Astrocyte (in vitro differentiated cells and primary cell): ENCODE results near the gene PCMTD2. TPM values are rescaled to one million over a fixed set of nuclear protein-coding genes. Genes with fewer than 3 reads are reported as not detected.

Experiments used
- DNase-seq: peaks from one replicate; pipeline ENCODE4 v3.0.0-alpha.2; 2010; ENCODE audit warnings: low read depth
- FAIRE-seq: peaks from 2 replicates; lab custom pipeline; 2011; peaks lifted over from hg19 to GRCh38; lab: Jason Lieb, UNC
- H2AFZ ChIP-seq: 2 replicates; pipeline ENCODE4 v1.6.0; 2012; ENCODE audit warnings: low read depth, low read length, inconsistent platforms
- H3K27ac ChIP-seq: 2 replicates; pipeline ENCODE4 v1.5.1; 2011; ENCODE audit warnings: low read depth, low read length, inconsistent platforms
- H3K27me3 ChIP-seq: 2 replicates; pipeline ENCODE4 v1.6.0; 2011; ENCODE audit warnings: low read length, inconsistent platforms; ENCODE audit not compliant: insufficient read depth
- H3K36me3 ChIP-seq: 2 replicates; pipeline ENCODE4 v1.5.1; 2011; ENCODE audit warnings: low read length, inconsistent platforms; ENCODE audit not compliant: insufficient read depth
- H3K4me1 ChIP-seq: 2 replicates; pipeline ENCODE4 v1.5.1; 2011; ENCODE audit warnings: low read length, inconsistent platforms; ENCODE audit not compliant: insufficient read depth
- H3K4me2 ChIP-seq: 2 replicates; pipeline ENCODE4 v1.6.0; 2012; ENCODE audit warnings: low read length, inconsistent platforms
- H3K4me3 ChIP-seq: 2 replicates; pipeline ENCODE4 v1.5.1; 2011; ENCODE audit warnings: low read depth, mild to moderate bottlenecking, low read length, inconsistent platforms; ENCODE audit not compliant: insufficient read depth
- H3K79me2 ChIP-seq: 2 replicates; pipeline ENCODE4 v1.6.0; 2012; ENCODE audit warnings: mild to moderate bottlenecking, low read length, inconsistent platforms; ENCODE audit not compliant: insufficient read depth
- H3K9ac ChIP-seq: 2 replicates; pipeline ENCODE4 v1.6.0; 2012; ENCODE audit warnings: mild to moderate bottlenecking, low read length, inconsistent platforms
- H3K9me3 ChIP-seq: 2 replicates; pipeline ENCODE4 v1.5.1; 2012; ENCODE audit warnings: low read depth, mild to moderate bottlenecking, low read length, inconsistent platforms; ENCODE audit not compliant: insufficient read depth
- H4K20me1 ChIP-seq: 2 replicates; pipeline ENCODE4 v1.6.0; 2012; ENCODE audit warnings: low read length, inconsistent platforms; ENCODE audit not compliant: insufficient read depth
- H3K27ac Mint-ChIP-seq: one replicate; pipeline ENCODE4 v1.8.0; 2021; ENCODE audit warnings: mild to moderate bottlenecking, mixed read lengths; ENCODE audit not compliant: unreplicated experiment
- H3K27me3 Mint-ChIP-seq: one replicate; pipeline ENCODE4 v1.8.0; 2021; ENCODE audit warnings: low read depth, mixed read lengths; ENCODE audit not compliant: unreplicated experiment
- H3K36me3 Mint-ChIP-seq: one replicate; pipeline ENCODE4 v1.8.0; 2021; ENCODE audit warnings: low read depth, mixed read lengths; ENCODE audit not compliant: unreplicated experiment
- H3K4me1 Mint-ChIP-seq: one replicate; pipeline ENCODE4 v1.8.0; 2021; ENCODE audit warnings: low read depth, mixed read lengths; ENCODE audit not compliant: unreplicated experiment
- H3K4me3 Mint-ChIP-seq: one replicate; pipeline ENCODE4 v1.8.0; 2021; ENCODE audit warnings: mild to moderate bottlenecking, moderate library complexity, mixed read lengths; ENCODE audit not compliant: unreplicated experiment
- H3K9me3 Mint-ChIP-seq: one replicate; pipeline ENCODE4 v1.8.0; 2021; ENCODE audit warnings: mild to moderate bottlenecking, mixed read lengths; ENCODE audit not compliant: unreplicated experiment
- CTCF ChIP-seq: IDR thresholded peaks from 2 replicates; pipeline ENCODE4 v1.5.1; 2011; ENCODE audit warnings: low read depth, mild to moderate bottlenecking, inconsistent platforms, low read length, moderate library complexity; ENCODE audit not compliant: insufficient read depth
- EZH2 ChIP-seq: IDR thresholded peaks from 2 replicates; pipeline ENCODE4 v1.6.1; 2012; ENCODE audit warnings: mild to moderate bottlenecking, low read length, inconsistent platforms; ENCODE audit not compliant: insufficient read depth
- total RNA-seq: library from RNA; stranded (reverse); gene quantifications from 2 replicates; pipeline ENCODE4 v1.2.1, GENCODE V29; 2021

The PCMTD2 gene
- total RNA-seq, 1 donor from 2014 or later: 40.0 TPM

GRCh38 chr20:64242797-64243475, 12.6 kb upstream of the PCMTD2 start:
- Histone ChIP-seq H3K4me2 (no peak overlapping the region), H2AFZ (no peak overlapping the region), H3K27me3 (peaks cover 13% of the 10 kb centered on the region), H3K9me3 (no peaks in the 10 kb centered on the region), H3K9ac (no peak overlapping the region), H3K4me3 (no peak overlapping the region), H3K36me3 (no peaks in the 10 kb centered on the region), H3K4me1 (no peaks in the 10 kb centered on the region), H4K20me1 (no peaks in the 10 kb centered on the region), H3K79me2 (no peaks in the 10 kb centered on the region), H3K27ac (no peak overlapping the region)
- no peak for TF ChIP-seq EZH2
- no peak for TF ChIP-seq CTCF
- no peak for DNase-seq
- Mint-ChIP-seq H3K27me3 (peaks cover 40% of the 10 kb centered on the region), H3K9me3 (peaks cover 2% of the 10 kb centered on the region), H3K4me3 (no peak overlapping the region), H3K27ac (peak overlapping the region; percentile 12), H3K4me1 (no peaks in the 10 kb centered on the region), H3K36me3 (peaks cover 2% of the 10 kb centered on the region)
- FAIRE-seq: no peak

DNA sequence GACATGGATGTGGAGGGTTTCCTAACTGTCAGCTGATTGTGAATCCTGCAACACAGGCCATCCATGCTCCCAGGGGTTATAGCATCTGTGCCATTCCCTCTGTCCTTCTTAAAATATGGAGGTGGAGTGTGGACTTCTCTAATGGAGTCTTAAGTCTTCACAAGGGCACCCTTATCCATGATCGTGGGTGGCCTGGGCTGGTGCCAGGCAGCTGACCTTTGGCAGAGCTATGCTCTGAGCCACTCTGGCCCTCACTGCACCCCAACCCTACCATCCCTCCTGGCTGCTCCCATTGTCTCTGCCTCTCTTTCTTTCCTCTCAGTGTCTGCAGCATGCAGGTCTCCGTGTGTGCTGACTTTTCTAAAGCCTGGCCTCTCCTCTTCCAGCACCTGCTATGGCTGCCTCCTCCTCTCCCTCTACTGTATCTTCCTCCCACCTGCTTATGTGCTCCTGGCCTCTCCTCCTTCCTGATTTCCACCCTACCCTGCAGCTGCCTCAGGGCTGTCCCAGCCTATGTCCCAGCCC, 11.2 kb upstream of the PCMTD2 start:
- no peaks in the 10 kb centered on the region for H3K36me3 ChIP-seq
- no peak overlapping the region for H2AFZ ChIP-seq
- Mint-ChIP-seq H3K4me1 (no peaks in the 10 kb centered on the region), H3K27me3 (peaks cover 39% of the 10 kb centered on the region), H3K9me3 (peaks cover 2% of the 10 kb centered on the region), H3K27ac (peak overlapping the region; percentile 55), H3K36me3 (peaks cover 2% of the 10 kb centered on the region), H3K4me3 (no peak overlapping the region)
- no peaks in the 10 kb centered on the region for H4K20me1 ChIP-seq
- no peak for FAIRE-seq
- TF ChIP-seq CTCF: no peak
- no peak for TF ChIP-seq EZH2
- no peak for DNase-seq
- H3K9me3 ChIP-seq: no peaks in the 10 kb centered on the region
- no peaks in the 10 kb centered on the region for H3K79me2 ChIP-seq
- H3K27ac ChIP-seq: no peak overlapping the region
- H3K9ac ChIP-seq: no peak overlapping the region
- no peak overlapping the region for H3K4me2 ChIP-seq
- H3K27me3 ChIP-seq: peaks cover 15% of the 10 kb centered on the region
- H3K4me3 ChIP-seq: no peak overlapping the region
- no peaks in the 10 kb centered on the region for H3K4me1 ChIP-seq
